ENCODE data around the gene TRIM31.

- TF ChIP-seq CTCF (IDR thresholded peaks at IDR 0.05) (no peak), POLR2A (IDR thresholded peaks at IDR 0.05) (no peak), EP300 (IDR thresholded peaks at IDR 0.05) (no peak)
Observed at GRCh38 chr6:30104661-30105060, 8.2 kb downstream of the TRIM31 start.
